Esophagus muscularis mucosa (tissue), 4 donors: ENCODE measurements around the gene UCP3. TPM values are rescaled to one million over a fixed set of nuclear protein-coding genes. Genes with fewer than 3 reads are reported as not detected.

Experiments
- DNase-seq: peaks from one replicate; pipeline ENCODE4 v3.0.0-alpha.2; 2017; ENCODE audit errors: extremely low spot score
- H3K27ac ChIP-seq, 4 donors: fragments of 200-600 bp; sonication (generic); replicated peaks in 1 of 4; 1 replicate in 3 of 4; 2 replicates in 1 of 4; pipeline ENCODE4 v1.5.1; 2016 to 2019; ENCODE audit warnings: mild to moderate bottlenecking in 1 of 4
- H3K27me3 ChIP-seq, 4 donors: fragments of 200-600 bp; sonication (generic); one replicate each; pipeline versions ENCODE4 v1.5.1 to v1.6.0; 2016 to 2019
- H3K36me3 ChIP-seq, 4 donors: fragments of 200-600 bp; sonication (generic); one replicate each; pipeline ENCODE4 v1.5.1; 2016 to 2019
- H3K4me1 ChIP-seq, 4 donors: fragments of 200-600 bp; sonication (generic); one replicate each; pipeline ENCODE4 v1.5.1; 2016 to 2019
- H3K4me3 ChIP-seq, 4 donors: fragments of 200-600 bp; sonication (generic); 1 replicate in 2 of 4; 2 replicates in 2 of 4; pipeline ENCODE4 v1.5.1; 2016 to 2019; ENCODE audit warnings: mild to moderate bottlenecking in 4 of 4, moderate library complexity in 1 of 4
- H3K9me3 ChIP-seq, 4 donors: fragments of 200-600 bp; sonication (generic); 1 replicate in 3 of 4; 2 replicates in 1 of 4; pipeline ENCODE4 v1.5.1; 2016 to 2019
- EP300 ChIP-seq: sonication (generic); formaldehyde crosslinking; IDR thresholded peaks from one replicate; pipeline ENCODE4 v1.6.1; 2017; ENCODE audit warnings: antibody characterized with exemption
- POLR2A ChIP-seq: fragments of 450-650 bp; IDR thresholded peaks from one replicate; pipeline ENCODE4 v1.6.1; 2017; ENCODE audit warnings: antibody characterized with exemption, moderate library complexity, mild to moderate bottlenecking, low read depth
- POLR2AphosphoS5 ChIP-seq, 2 donors: sonication (generic); formaldehyde crosslinking; IDR thresholded peaks; one replicate each; pipeline ENCODE4 v1.6.1; 2017; ENCODE audit warnings: antibody characterized with exemption in 2 of 2
- WGBS: methylation state at CpG from one replicate; pipeline ENCODE4 v1.1.5; 2018; 5-methylcytosine and 5-hydroxymethylcytosine counted together
- intact Hi-C: fragments of 100-400 bp; cut with DNase I; formaldehyde crosslinking; loops from one replicate; pipeline ENCODE4 v1.15.1; 2023
- total RNA-seq, 4 donors: library from RNA; depleted of rRNA; stranded (reverse); fragments of >200 nt; gene quantifications; one replicate each; pipeline versions ENCODE4 v1.1.0 to v1.2.1, GENCODE V29; 2016
- TF ChIP-seq, protein P1 (sequence below), 3 experiments: fragments of 200-600 bp in 2 of 3; fragments of 450-650 bp in 1 of 3; sonication (generic) in 2 of 3; IDR thresholded peaks; one replicate each; pipeline ENCODE4 v1.5.1; 2017 to 2019; ENCODE audit warnings: antibody characterized with exemption in 3 of 3, mild to moderate bottlenecking in 2 of 3, moderate library complexity in 1 of 3

UCP3 gene
- total RNA-seq, 4 donors from 2014 or later, result 0.78 to 5.6 (median 1.3) TPM

- DNase-seq, result no peak
- intact Hi-C loops, result no loop called here
- Histone ChIP-seq H3K27ac (no peak overlapping the region), H3K27me3 (peaks cover 0 to 6% (median 0%) of the 10 kb centered on the region in 4 donors), H3K36me3 (no peaks in the 10 kb centered on the region), H3K9me3 (no peaks in the 10 kb centered on the region), H3K4me1 (no peaks in the 10 kb centered on the region), H3K4me3 (no peak overlapping the region)
- TF ChIP-seq, protein P1, sequence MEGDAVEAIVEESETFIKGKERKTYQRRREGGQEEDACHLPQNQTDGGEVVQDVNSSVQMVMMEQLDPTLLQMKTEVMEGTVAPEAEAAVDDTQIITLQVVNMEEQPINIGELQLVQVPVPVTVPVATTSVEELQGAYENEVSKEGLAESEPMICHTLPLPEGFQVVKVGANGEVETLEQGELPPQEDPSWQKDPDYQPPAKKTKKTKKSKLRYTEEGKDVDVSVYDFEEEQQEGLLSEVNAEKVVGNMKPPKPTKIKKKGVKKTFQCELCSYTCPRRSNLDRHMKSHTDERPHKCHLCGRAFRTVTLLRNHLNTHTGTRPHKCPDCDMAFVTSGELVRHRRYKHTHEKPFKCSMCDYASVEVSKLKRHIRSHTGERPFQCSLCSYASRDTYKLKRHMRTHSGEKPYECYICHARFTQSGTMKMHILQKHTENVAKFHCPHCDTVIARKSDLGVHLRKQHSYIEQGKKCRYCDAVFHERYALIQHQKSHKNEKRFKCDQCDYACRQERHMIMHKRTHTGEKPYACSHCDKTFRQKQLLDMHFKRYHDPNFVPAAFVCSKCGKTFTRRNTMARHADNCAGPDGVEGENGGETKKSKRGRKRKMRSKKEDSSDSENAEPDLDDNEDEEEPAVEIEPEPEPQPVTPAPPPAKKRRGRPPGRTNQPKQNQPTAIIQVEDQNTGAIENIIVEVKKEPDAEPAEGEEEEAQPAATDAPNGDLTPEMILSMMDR (IDR thresholded peaks at IDR 0.05), result no peak
- TF ChIP-seq EP300 (no peak), POLR2A (no peak), POLR2AphosphoS5 (IDR thresholded peaks at IDR 0.05) (no peak)
- 93% methylated on average over 7 of the region's 7 CpGs for WGBS
These were observed 57.1 kb downstream of the UCP3 start for GRCh38 chr11:73951797-73952196.

DNA sequence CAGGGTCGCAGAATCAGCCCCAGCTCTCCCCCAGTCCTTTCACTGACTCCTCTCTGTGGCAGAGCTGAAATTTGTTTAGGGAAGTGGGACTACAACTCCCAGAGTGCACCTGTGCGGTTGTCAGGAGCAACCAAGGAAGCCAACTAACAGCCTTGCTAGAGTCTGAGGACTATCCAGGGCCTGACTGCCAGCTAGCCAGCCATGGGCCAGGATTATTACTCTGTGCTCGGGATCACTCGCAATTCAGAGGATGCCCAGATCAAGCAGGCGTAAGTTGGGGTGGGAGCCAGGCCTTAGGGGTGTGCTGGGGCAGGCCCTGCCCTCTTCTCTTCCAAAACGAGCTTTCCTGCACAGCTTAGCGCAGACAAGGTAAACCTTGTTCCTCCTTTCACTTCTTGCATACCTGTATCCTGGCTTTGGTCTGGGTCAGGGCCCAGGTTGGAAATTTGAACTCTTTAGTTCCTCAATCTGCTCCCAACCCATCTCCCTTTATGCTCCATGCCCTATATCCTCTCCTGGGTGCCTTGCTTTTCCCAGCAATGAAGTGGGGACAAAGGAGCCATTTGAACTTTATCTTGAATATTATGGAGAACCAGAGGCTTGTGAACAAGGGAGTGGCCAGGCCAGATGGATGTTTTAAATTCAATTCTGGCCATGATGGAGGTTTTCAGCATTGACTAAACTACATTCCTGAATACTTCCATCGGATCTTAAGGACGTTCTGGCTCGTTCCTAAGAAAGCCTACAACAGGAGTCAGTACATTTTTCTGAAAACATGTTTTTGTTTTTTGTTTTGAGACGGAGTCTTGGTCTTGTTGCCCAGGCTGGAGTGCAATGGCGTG is 57.8 kb downstream of the UCP3 start, which contains the start of gene DNAJB13:
Gene DNAJB13 (plus strand): TSS at position 158 of the 842 bp plus-strand sequence. CDS start 44 bp downstream, at position 202.
- H3K4me1 ChIP-seq, result no peaks in the 10 kb centered on the region
- H3K27me3 ChIP-seq, result peaks cover 0 to 3% (median 0%) of the 10 kb centered on the region in 4 donors
- intact Hi-C loops, result no loop called here
- 91% methylated on average over 9 of the region's 12 CpGs for WGBS
- no peak within 1 kb of the TSS for H3K27ac ChIP-seq
- H3K9me3 ChIP-seq, result no peaks in the 10 kb centered on the region
- no peak within 1 kb of the TSS for H3K4me3 ChIP-seq
- TF ChIP-seq, protein P1 (IDR thresholded peaks at IDR 0.05), result no peak
- no peaks in the 10 kb centered on the region for H3K36me3 ChIP-seq
- DNase-seq, result no peak

Other genes with a start within 250 kb of the UCP3 start
- gene RAB6A, start 248.0 kb downstream of the UCP3 start, total RNA-seq, result 100 to 1,000 TPM; 107 to 161 (median 134) TPM
- 10 to 100 TPM in 3 of 4 donors, 1 to 10 TPM in 1; 8.9 to 18.4 (median 11.5) TPM for gene MRPL48, start 221.2 kb downstream of the UCP3 start, total RNA-seq
- 10 to 100 TPM; 53.3 to 73.2 (median 57.5) TPM for gene COA4, start 132.2 kb downstream of the UCP3 start, total RNA-seq
- 10 to 100 TPM; 12.5 to 19.6 (median 18.1) TPM for gene PAAF1, start 132.1 kb downstream of the UCP3 start, total RNA-seq
- not detected for gene DNAJB13, start 58.1 kb downstream of the UCP3 start, total RNA-seq
- gene UCP2, start 26.2 kb downstream of the UCP3 start, total RNA-seq, result 10 to 100 TPM; 22.4 to 43.6 (median 30.9) TPM
- gene C2CD3, start 161.9 kb upstream of the UCP3 start, total RNA-seq, result 10 to 100 TPM; 17.9 to 31.5 (median 22.4) TPM
- gene PPME1, start 162.2 kb upstream of the UCP3 start, total RNA-seq, result 10 to 100 TPM; 25.3 to 45.2 (median 31.0) TPM